NT2/D1 (cell line): ENCODE data around the gene NCAM2.

Experiments
- DNase-seq: peaks from one replicate; pipeline ENCODE4 v3.0.0-alpha.2; 2011; ENCODE audit warnings: low read depth, low spot score
- H3K27me3 ChIP-seq: 2 replicates; pipeline ENCODE4 v1.6.0; 2011; ENCODE audit warnings: mild to moderate bottlenecking; ENCODE audit not compliant: insufficient read length, insufficient read depth
- H3K36me3 ChIP-seq: 2 replicates; pipeline ENCODE4 v1.6.1; 2011; ENCODE audit warnings: mild to moderate bottlenecking, low read length, mixed read lengths; ENCODE audit not compliant: insufficient read depth, insufficient read length
- H3K4me1 ChIP-seq: 2 replicates; pipeline ENCODE4 v1.5.1; 2011; ENCODE audit not compliant: insufficient read depth, insufficient read length
- H3K4me3 ChIP-seq: 2 replicates; pipeline ENCODE4 v1.5.1; 2011; ENCODE audit warnings: low read depth; ENCODE audit not compliant: insufficient read length
- H3K9ac ChIP-seq: 2 replicates; pipeline ENCODE4 v1.6.0; 2011; ENCODE audit warnings: low read depth; ENCODE audit not compliant: insufficient read length
- H3K9me3 ChIP-seq: 2 replicates; pipeline ENCODE4 v1.5.1; 2011; ENCODE audit warnings: mild to moderate bottlenecking, low read length; ENCODE audit not compliant: insufficient read depth
- SUZ12 ChIP-seq: IDR thresholded peaks from 2 replicates; pipeline ENCODE4 v1.6.1; 2011; ENCODE audit not compliant: insufficient read length, insufficient read depth; ENCODE audit errors: extremely low read depth
- YY1 ChIP-seq: IDR thresholded peaks from 2 replicates; pipeline ENCODE4 v1.6.1; 2011; ENCODE audit not compliant: insufficient read length, insufficient read depth
- ZNF274 ChIP-seq: IDR thresholded peaks from 2 replicates; pipeline ENCODE4 v1.6.1; 2011; ENCODE audit warnings: mild to moderate bottlenecking, low read depth, low read length

NCAM2 gene

GRCh38 chr21:21003701-21004100 lies 5.5 kb downstream of the NCAM2 start:
- no peak for DNase-seq

GRCh38 chr21:21007606-21008005 lies 9.4 kb downstream of the NCAM2 start:
- TF ChIP-seq YY1: no peak
- TF ChIP-seq SUZ12: no peak
- TF ChIP-seq ZNF274: no peak
- no peaks in the 10 kb centered on the region for H3K4me1 ChIP-seq
- H3K4me3 ChIP-seq: no peak overlapping the region
- no peaks in the 10 kb centered on the region for H3K27me3 ChIP-seq
- no peaks in the 10 kb centered on the region for H3K36me3 ChIP-seq
- no peaks in the 10 kb centered on the region for H3K9me3 ChIP-seq
- no peak overlapping the region for H3K9ac ChIP-seq
- DNase-seq: no peak

More at GRCh38 chr21:21003701-21004100, 5.5 kb downstream of the NCAM2 start:
- Histone ChIP-seq H3K4me3 (no peak overlapping the region), H3K4me1 (no peaks in the 10 kb centered on the region), H3K9me3 (no peaks in the 10 kb centered on the region), H3K27me3 (peaks cover 7% of the 10 kb centered on the region), H3K9ac (no peak overlapping the region), H3K36me3 (no peaks in the 10 kb centered on the region)
- no peak for TF ChIP-seq YY1

- no peaks in the 10 kb centered on the region for H3K27me3 ChIP-seq
- no peak overlapping the region for H3K4me3 ChIP-seq
- DNase-seq: no peak
- no peaks in the 10 kb centered on the region for H3K4me1 ChIP-seq
- no peak overlapping the region for H3K9ac ChIP-seq
- H3K9me3 ChIP-seq: no peaks in the 10 kb centered on the region
- H3K36me3 ChIP-seq: no peaks in the 10 kb centered on the region
- TF ChIP-seq YY1 (no peak), SUZ12 (no peak), ZNF274 (no peak)
These were observed 12.0 kb downstream of the NCAM2 start for GRCh38 chr21:21010228-21010627.

DNA sequence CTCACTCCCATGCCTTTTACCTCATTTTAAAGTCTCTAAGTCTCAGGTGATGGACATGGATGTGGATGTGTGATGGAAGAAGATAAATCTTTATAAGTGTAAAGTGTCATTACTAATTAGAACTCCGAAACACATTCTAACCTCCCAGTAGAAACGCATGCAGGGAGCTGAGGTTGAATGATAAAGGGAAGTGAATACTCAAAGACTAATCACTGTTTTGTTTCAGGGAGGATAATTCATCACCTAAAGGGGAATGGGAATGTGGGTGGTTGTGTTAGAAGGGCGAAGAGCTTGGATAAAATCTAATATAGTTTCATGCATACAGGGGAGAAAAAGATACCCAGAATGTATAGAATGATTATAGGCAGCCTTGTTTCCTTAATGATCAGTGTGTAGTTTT lies 12.5 kb downstream of the NCAM2 start:
- no peaks in the 10 kb centered on the region for H3K9me3 ChIP-seq
- H3K27me3 ChIP-seq: no peaks in the 10 kb centered on the region
- DNase-seq: no peak
- TF ChIP-seq ZNF274 (no peak), YY1 (no peak), SUZ12 (no peak)
- H3K9ac ChIP-seq: no peak overlapping the region
- no peak overlapping the region for H3K4me3 ChIP-seq
- H3K36me3 ChIP-seq: no peaks in the 10 kb centered on the region
- no peaks in the 10 kb centered on the region for H3K4me1 ChIP-seq

GRCh38 chr21:21018821-21019220 lies 20.6 kb downstream of the NCAM2 start:
- H3K27me3 ChIP-seq: no peaks in the 10 kb centered on the region
- no peak overlapping the region for H3K4me3 ChIP-seq
- H3K4me1 ChIP-seq: no peaks in the 10 kb centered on the region
- TF ChIP-seq ZNF274: no peak
- no peak for TF ChIP-seq SUZ12
- no peak for TF ChIP-seq YY1
- no peak overlapping the region for H3K9ac ChIP-seq
- no peaks in the 10 kb centered on the region for H3K9me3 ChIP-seq
- no peak for DNase-seq
- no peaks in the 10 kb centered on the region for H3K36me3 ChIP-seq

GRCh38 chr21:21019681-21020080 lies 21.5 kb downstream of the NCAM2 start:
- no peaks in the 10 kb centered on the region for H3K27me3 ChIP-seq
- H3K9ac ChIP-seq: no peak overlapping the region
- H3K4me1 ChIP-seq: no peaks in the 10 kb centered on the region
- DNase-seq: no peak
- TF ChIP-seq ZNF274: no peak
- TF ChIP-seq SUZ12: no peak
- TF ChIP-seq YY1: no peak
- H3K9me3 ChIP-seq: no peaks in the 10 kb centered on the region
- no peak overlapping the region for H3K4me3 ChIP-seq
- H3K36me3 ChIP-seq: no peaks in the 10 kb centered on the region

DNA sequence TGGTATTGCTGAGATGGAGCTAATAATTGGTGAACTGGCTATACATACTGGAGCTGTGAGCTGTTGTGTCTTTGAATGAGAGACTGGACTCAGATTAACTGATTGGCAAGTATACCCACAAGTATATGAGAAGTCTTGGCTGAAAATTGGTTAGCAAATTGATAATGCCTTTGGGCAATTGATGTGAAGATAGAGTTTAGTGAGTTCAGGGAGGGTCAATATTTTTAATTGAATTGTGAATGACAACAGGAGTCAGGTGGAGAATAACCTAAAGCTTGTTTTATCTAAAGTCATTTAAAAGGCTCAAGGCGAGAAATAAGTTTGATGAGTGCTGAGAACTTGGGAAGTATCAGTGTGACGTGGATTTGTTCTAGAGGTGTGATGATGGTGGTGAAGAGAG lies 27.5 kb downstream of the NCAM2 start:
- no peak for DNase-seq
- Histone ChIP-seq H3K9me3 (no peaks in the 10 kb centered on the region), H3K4me1 (no peaks in the 10 kb centered on the region), H3K4me3 (no peak overlapping the region), H3K36me3 (no peaks in the 10 kb centered on the region), H3K9ac (no peak overlapping the region), H3K27me3 (no peaks in the 10 kb centered on the region)
- TF ChIP-seq ZNF274: no peak

DNA sequence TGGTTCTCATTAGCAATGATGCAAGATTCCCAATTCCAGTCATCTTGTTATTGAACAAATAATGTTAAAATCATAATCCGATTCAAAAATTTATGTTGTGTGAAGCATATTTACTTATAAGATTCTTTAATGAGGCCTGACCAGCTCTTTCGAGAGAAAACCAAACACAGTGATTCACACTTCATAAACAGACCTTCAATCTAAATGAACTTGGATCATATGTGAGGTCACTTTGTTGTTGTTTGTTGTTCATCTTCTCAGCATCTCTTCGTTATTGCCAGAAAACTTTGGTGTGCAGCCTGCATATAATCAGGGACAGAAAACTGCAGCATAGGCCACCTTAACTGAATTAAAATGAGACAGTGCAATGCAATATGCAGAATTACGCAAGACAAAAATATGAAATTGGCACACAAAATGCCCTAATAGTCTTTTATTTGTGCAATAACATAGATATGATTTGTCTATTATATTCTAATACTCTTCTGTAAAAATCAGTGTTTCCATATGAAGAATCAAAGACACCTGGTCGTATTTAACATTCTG lies 30.1 kb downstream of the NCAM2 start:
- Histone ChIP-seq H3K4me1 (no peaks in the 10 kb centered on the region), H3K27me3 (no peaks in the 10 kb centered on the region), H3K9me3 (no peaks in the 10 kb centered on the region), H3K9ac (no peak overlapping the region), H3K4me3 (no peak overlapping the region), H3K36me3 (no peaks in the 10 kb centered on the region)
- TF ChIP-seq SUZ12 (no peak), ZNF274 (no peak), YY1 (no peak)
- no peak for DNase-seq
